HUES6 (cell line): ENCODE data around the gene HDGFL3.
"Not testable (repeated sequence)": the region's sequence is repeated elsewhere in the genome, so short reads cannot be mapped to it uniquely, and the experiment has no call there.

Source experiments
- H3K27ac ChIP-seq: 2 replicates; pipeline ENCODE4 v1.7.0; 2013; ENCODE audit warnings: low read depth, mild to moderate bottlenecking, low read length, inconsistent platforms
- H3K27me3 ChIP-seq: 2 replicates; pipeline ENCODE4 v1.6.1; 2013; ENCODE audit warnings: low read length; ENCODE audit not compliant: control insufficient read depth, insufficient read depth
- H3K36me3 ChIP-seq: 2 replicates; pipeline ENCODE4 v1.6.1; 2013; ENCODE audit warnings: low read length; ENCODE audit not compliant: control insufficient read depth, insufficient read depth
- H3K4me1 ChIP-seq: 2 replicates; pipeline ENCODE4 v1.6.1; 2013; ENCODE audit warnings: low read length; ENCODE audit not compliant: control insufficient read depth, insufficient read depth
- H3K4me3 ChIP-seq: 2 replicates; pipeline ENCODE4 v1.5.1; 2013; ENCODE audit warnings: low read depth, low read length
- H3K9ac ChIP-seq: one replicate; pipeline ENCODE4 v1.6.1; 2013; ENCODE audit warnings: mild to moderate bottlenecking, low read length
- H3K9me3 ChIP-seq: 2 replicates; pipeline ENCODE4 v1.6.1; 2013; ENCODE audit warnings: low read depth, low read length; ENCODE audit not compliant: control insufficient read depth, insufficient read depth

The HDGFL3 gene

DNA sequence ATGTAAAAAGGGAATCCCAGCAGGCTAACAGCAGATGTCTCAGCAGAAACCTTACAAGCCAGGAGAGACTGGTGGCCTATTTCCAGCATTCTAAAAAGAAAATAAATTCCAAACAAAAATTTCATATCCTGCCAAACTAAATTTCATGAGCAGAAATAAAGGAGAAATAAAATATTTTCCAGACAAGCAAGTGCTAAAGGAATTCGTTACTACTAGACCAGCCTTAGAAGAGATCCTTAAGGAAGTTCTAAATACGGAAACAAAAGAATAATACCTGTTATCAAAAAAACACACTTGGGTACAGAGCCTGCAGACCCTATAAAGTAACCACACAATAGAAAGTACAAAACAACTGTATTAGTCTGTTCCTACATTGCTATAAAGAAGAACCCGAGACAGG lies 41.4 kb downstream of the HDGFL3 start:
- Histone ChIP-seq H3K36me3 (peaks cover 5% of the 10 kb centered on the region), H3K4me1 (peaks cover 3% of the 10 kb centered on the region; the same call in 1 of the 2 replicates), H3K27me3 (no peaks in the 10 kb centered on the region), H3K27ac (no peak overlapping the region), H3K9me3 (peaks cover 15% of the 10 kb centered on the region; the same call in 1 of the 2 replicates), H3K4me3 (no peak overlapping the region), H3K9ac (no peak overlapping the region)

DNA sequence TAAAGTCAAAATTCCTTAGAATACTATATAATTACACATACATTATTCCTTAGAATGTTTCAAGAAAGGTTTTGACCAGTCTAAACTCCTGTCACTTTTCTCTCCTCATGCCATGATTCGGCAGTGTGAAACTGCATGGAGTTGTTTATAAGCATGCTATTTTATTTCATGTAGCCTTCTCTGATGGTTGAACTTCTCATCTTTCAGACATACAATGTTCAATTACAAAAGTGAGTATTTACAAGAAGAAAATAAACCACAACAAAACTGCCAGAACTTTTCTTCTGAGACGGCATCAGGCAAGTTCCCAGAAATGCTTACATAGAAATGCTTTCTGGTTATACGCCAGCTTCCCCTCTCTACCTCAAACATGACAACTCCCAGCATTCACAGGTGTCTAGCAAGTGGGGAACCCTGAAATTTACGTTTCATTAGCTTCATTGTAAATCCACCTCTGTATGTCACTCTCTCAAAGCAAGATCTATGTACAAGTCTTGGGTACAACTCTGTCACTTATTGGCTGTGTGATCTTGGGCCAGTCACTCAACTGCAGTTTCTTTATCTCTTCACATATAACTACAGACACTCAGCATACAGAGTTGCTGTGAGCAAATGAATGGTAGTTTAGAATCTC lies 42.7 kb downstream of the HDGFL3 start:
- Histone ChIP-seq H3K9me3 (peaks cover 12% of the 10 kb centered on the region; the same call in 1 of the 2 replicates), H3K36me3 (peaks cover 10% of the 10 kb centered on the region), H3K27me3 (no peaks in the 10 kb centered on the region), H3K9ac (no peak overlapping the region), H3K4me1 (peaks cover 3% of the 10 kb centered on the region; the same call in 1 of the 2 replicates), H3K4me3 (no peak overlapping the region), H3K27ac (no peak overlapping the region)

DNA sequence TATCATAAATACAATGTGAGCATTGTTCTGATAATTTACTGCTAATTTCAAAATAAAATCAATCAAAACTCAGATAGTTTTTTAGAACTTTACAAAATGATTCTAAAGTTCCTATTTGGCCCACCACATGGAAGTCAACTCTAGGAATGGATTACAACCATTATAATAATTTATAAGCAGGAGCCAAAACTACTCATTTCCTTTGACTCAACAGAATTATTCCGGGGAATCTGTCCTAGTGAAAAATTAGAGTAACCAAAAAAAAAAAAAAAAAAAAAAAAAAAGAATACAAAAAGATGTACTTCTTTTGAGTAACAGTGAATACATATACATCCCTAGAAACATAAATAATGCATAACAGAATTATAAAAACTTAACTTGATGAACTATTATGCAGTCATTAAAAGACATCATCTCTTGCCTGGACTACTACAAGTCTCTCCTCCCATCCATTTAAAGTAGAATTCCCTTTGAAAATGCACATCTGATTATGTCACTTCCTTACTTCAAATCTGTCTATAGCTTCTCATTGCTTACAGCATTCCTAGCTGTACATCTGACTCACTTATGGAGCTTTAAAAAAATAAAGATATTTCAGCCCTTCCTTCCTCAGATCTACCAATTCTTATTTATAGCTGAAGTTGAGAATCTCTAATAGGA lies 43.4 kb downstream of the HDGFL3 start:
- Histone ChIP-seq H3K27ac (no peak overlapping the region), H3K4me1 (peaks cover 3% of the 10 kb centered on the region; the same call in 1 of the 2 replicates), H3K4me3 (no peak overlapping the region), H3K36me3 (peaks cover 15% of the 10 kb centered on the region), H3K9ac (no peak overlapping the region), H3K9me3 (peaks cover 12% of the 10 kb centered on the region; the same call in 1 of the 2 replicates), H3K27me3 (no peaks in the 10 kb centered on the region)

DNA sequence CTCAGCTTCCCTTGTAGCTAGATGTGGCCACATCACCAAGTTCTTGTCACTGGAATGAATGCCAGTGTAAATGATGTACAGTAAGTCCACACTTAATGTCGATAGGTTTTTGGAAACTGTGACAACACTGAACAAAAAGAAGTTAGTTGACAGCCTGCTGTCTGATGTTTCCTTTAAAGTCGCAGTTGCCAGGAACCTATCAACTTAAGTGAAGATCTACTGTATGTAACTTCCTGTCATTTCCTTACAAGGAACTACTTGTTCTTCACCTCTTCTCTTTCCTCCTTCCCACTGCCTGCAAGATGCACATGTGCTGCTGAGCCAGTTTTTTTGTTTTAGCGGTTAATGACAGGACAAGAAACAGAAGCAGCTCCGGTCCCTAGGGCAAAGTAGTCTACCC lies 44.6 kb downstream of the HDGFL3 start:
- Histone ChIP-seq H3K36me3 (peaks cover 19% of the 10 kb centered on the region), H3K9me3 (peaks cover 12% of the 10 kb centered on the region; the same call in 1 of the 2 replicates), H3K27ac (no peak overlapping the region), H3K9ac (no peak overlapping the region), H3K4me1 (peaks cover 3% of the 10 kb centered on the region; the same call in 1 of the 2 replicates), H3K4me3 (no peak overlapping the region), H3K27me3 (no peaks in the 10 kb centered on the region)

DNA sequence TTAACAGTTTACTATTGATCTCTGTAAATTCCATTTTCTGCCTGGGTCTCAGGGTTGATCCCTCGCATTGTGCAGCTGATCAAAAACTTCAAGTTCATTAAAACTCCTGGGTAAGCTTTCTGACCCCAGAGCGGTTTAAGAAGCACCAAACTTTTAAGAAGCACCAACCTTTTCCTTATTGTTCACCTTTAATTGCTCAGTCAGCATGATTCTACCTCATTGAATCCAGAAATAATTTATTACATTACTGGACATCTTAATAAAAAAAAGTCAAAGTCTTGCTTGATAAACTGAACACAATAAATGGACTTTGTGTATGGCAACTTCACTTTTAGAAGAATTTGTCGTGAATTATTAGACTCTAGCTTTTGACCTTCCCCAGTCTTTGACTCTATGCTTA lies 46.9 kb downstream of the HDGFL3 start:
- no peak overlapping the region for H3K4me3 ChIP-seq
- peaks cover 40% of the 10 kb centered on the region for H3K36me3 ChIP-seq
- no peaks in the 10 kb centered on the region for H3K9me3 ChIP-seq
- no peak overlapping the region for H3K9ac ChIP-seq
- peaks cover 7% of the 10 kb centered on the region for H3K4me1 ChIP-seq
- no peak overlapping the region for H3K27ac ChIP-seq
- H3K27me3 ChIP-seq: no peaks in the 10 kb centered on the region

- H3K36me3 ChIP-seq: peaks cover 52% of the 10 kb centered on the region
- no peak overlapping the region for H3K9ac ChIP-seq
- H3K27me3 ChIP-seq: no peaks in the 10 kb centered on the region
- peaks cover 7% of the 10 kb centered on the region for H3K4me1 ChIP-seq
- H3K4me3 ChIP-seq: no peak overlapping the region
- no peaks in the 10 kb centered on the region for H3K9me3 ChIP-seq
- H3K27ac ChIP-seq: no peak overlapping the region
Measured at GRCh38 chr15:83158393-83158792, 49.2 kb downstream of the HDGFL3 start.

GRCh38 chr15:83155942-83156341 lies 51.7 kb downstream of the HDGFL3 start:
- no peaks in the 10 kb centered on the region for H3K27me3 ChIP-seq
- peaks cover 54% of the 10 kb centered on the region for H3K36me3 ChIP-seq
- H3K9me3 ChIP-seq: no peaks in the 10 kb centered on the region
- no peak overlapping the region for H3K9ac ChIP-seq
- no peak overlapping the region for H3K27ac ChIP-seq
- no peak overlapping the region for H3K4me3 ChIP-seq
- peaks cover 7% of the 10 kb centered on the region for H3K4me1 ChIP-seq

DNA sequence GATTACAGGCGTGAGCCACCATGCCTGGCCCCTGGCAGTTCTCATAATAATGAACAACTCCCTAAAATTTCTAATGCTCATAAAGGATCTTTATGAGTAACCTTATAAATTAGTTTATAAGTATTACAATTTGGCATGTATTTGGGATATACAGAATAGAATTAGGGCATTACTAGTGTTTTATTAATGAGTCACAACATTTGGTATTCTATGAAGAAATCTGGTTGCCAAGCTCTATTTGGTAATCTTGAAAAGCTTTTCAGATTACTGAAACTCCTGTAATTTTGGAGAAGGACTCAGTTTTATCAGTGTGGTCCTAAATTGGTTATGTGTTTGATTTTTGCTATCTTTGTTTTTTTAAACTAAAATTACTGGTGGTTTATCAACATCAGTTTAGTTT lies 54.3 kb downstream of the HDGFL3 start:
- H3K27ac ChIP-seq: no peak overlapping the region
- peaks cover 67% of the 10 kb centered on the region for H3K36me3 ChIP-seq
- no peaks in the 10 kb centered on the region for H3K27me3 ChIP-seq
- peaks cover 14% of the 10 kb centered on the region for H3K4me1 ChIP-seq
- H3K9ac ChIP-seq: no peak overlapping the region
- H3K9me3 ChIP-seq: no peaks in the 10 kb centered on the region
- H3K4me3 ChIP-seq: no peak overlapping the region

DNA sequence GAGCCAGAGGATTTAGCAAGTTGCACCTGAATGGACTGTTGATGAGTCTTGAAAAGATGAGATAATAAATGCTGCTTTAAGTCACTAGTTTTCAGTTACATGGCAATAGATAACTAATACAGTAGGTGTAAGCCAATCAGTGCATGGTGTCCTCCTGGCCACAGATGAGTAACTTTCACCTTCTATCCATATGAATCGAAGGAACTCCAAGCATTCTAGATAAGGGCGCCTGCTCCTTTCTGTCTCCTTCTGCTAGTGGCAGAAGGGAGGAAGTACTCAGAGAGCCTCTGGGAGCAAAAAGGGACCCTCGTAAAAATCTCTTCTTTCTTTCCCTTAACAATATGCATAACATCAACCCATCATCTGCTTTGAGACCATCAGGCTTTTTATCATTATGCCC lies 62.9 kb downstream of the HDGFL3 start:
- Histone ChIP-seq H3K4me1 (peaks cover 5% of the 10 kb centered on the region), H3K27me3 (no peaks in the 10 kb centered on the region), H3K9ac (no peak overlapping the region), H3K27ac (no peak overlapping the region), H3K36me3 (peaks cover 77% of the 10 kb centered on the region), H3K4me3 (no peak overlapping the region), H3K9me3 (no peaks in the 10 kb centered on the region)

GRCh38 chr15:83142151-83142550 lies 65.5 kb downstream of the HDGFL3 start:
- not testable (repeated sequence) for H3K9me3 ChIP-seq, H3K27me3 ChIP-seq, H3K4me1 ChIP-seq, H3K9ac ChIP-seq, H3K4me3 ChIP-seq, H3K27ac ChIP-seq
- peaks cover 77% of the 10 kb centered on the region for H3K36me3 ChIP-seq

DNA sequence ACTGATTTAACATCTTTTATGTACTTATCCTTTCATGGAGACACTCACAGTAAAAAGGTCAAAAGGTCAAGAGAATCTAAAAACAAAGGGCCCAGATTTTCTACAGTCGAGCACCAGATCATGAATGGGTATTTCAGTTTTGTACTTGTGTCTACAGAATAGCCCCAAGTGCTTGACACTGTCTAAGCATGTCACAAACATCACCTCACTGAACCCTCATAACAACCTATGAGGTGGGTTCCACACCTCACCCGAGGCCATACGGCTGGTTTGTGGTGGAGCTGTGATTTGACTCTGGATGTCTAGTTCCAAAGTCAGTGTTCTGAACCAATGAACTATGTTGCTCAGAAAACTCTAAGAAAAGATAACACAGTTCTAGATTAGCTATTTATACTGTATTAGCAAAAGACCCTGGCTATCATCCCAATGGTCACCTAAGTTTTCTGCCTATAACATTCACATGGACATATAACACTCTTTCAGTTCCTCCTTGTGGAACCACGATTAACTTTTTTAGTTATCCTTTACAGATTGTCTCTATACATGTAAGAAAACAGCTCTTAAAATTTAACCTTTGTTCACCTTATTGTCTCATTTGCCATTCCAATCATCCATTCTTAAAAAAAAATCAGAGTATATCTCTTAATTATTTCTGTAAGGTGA lies 74.6 kb downstream of the HDGFL3 start:
- no peak overlapping the region for H3K4me3 ChIP-seq
- no peaks in the 10 kb centered on the region for H3K4me1 ChIP-seq
- peaks cover 29% of the 10 kb centered on the region for H3K36me3 ChIP-seq
- H3K27me3 ChIP-seq: no peaks in the 10 kb centered on the region
- H3K27ac ChIP-seq: no peak overlapping the region
- H3K9me3 ChIP-seq: no peaks in the 10 kb centered on the region
- no peak overlapping the region for H3K9ac ChIP-seq
